WTC11 (cell line): ENCODE data around the gene PDE4B. TPM values are rescaled to one million over a fixed set of nuclear protein-coding genes. Genes with fewer than 3 reads are reported as not detected.

ENCODE experiments used
- ATAC-seq: fragments of 200-7000 bp; cut with Tn5 transposase; 2 replicates; pipeline ENCODE4 v1.10.0; 2021; ENCODE audit warnings: mild to moderate bottlenecking, moderate library complexity
- CTCF ChIA-PET: fragments of 300-600 bp; sonication (Branson Sonifier 250); formaldehyde crosslinking; loops from one replicate; lab custom pipeline; 2021; ENCODE audit warnings: antibody characterized with exemption; lab: Charles Lee
- POLR2A ChIA-PET: fragments of 350-600 bp; sonication (Branson Sonifier 250); formaldehyde crosslinking; loops from one replicate; lab custom pipeline; 2021; ENCODE audit warnings: antibody characterized with exemption; lab: Charles Lee
- DNase-seq: peaks from one replicate; pipeline ENCODE4 v3.0.0; 2021; ENCODE audit warnings: low spot score
- H3K27ac Mint-ChIP-seq: 2 replicates; pipeline ENCODE4 v1.8.0; 2021; ENCODE audit warnings: mixed read lengths
- H3K27me3 Mint-ChIP-seq: 2 replicates; pipeline ENCODE4 v1.8.0; 2021; ENCODE audit warnings: low read depth, mild to moderate bottlenecking, moderate library complexity, mixed read lengths
- H3K36me3 Mint-ChIP-seq: 2 replicates; pipeline ENCODE4 v1.8.0; 2021; ENCODE audit warnings: mixed read lengths
- H3K4me1 Mint-ChIP-seq: 2 replicates; pipeline ENCODE4 v1.8.0; 2022; ENCODE audit warnings: mixed read lengths
- H3K4me3 Mint-ChIP-seq: 2 replicates; pipeline ENCODE4 v1.8.0; 2021; ENCODE audit warnings: mild to moderate bottlenecking, moderate library complexity, mixed read lengths
- H3K9me3 Mint-ChIP-seq: 2 replicates; pipeline ENCODE4 v1.8.0; 2021; ENCODE audit warnings: mixed read lengths
- ATF1 ChIP-seq: sonication (generic); formaldehyde crosslinking; IDR thresholded peaks from 2 replicates; pipeline ENCODE4 v1.8.1; 2023; ENCODE audit warnings: mild to moderate bottlenecking, moderate library complexity, missing genetic modification reagents
- CREB1 ChIP-seq: sonication (generic); formaldehyde crosslinking; IDR thresholded peaks from 2 replicates; pipeline ENCODE4 v1.8.0; 2023; ENCODE audit warnings: mild to moderate bottlenecking, missing genetic modification reagents
- CTCF ChIP-seq: fragments of 200-600 bp; IDR thresholded peaks from 2 replicates; pipeline ENCODE4 v1.8.0; 2022; ENCODE audit warnings: antibody characterized with exemption
- ESRRA ChIP-seq: sonication (generic); formaldehyde crosslinking; IDR thresholded peaks from 2 replicates; pipeline ENCODE4 v1.8.1; 2022; ENCODE audit warnings: mild to moderate bottlenecking, missing genetic modification reagents, borderline replicate concordance
- GABPB1 ChIP-seq: sonication (generic); formaldehyde crosslinking; IDR thresholded peaks from 2 replicates; pipeline ENCODE4 v1.8.1; 2023; ENCODE audit warnings: mild to moderate bottlenecking, missing genetic modification reagents
- GTF2I ChIP-seq: fragments of 250-450 bp; sonication (Bioruptor Pico); conservative IDR thresholded peaks from 2 replicates; pipeline ENCODE4 v1.4.0; 2021; ENCODE audit warnings: mild to moderate bottlenecking
- JAZF1 ChIP-seq: fragments of 250-450 bp; sonication (Bioruptor Pico); IDR thresholded peaks from 2 replicates; pipeline ENCODE4 v1.9.0; 2021; ENCODE audit warnings: moderate library complexity, mild to moderate bottlenecking, inconsistent platforms
- NFYB ChIP-seq: sonication (generic); formaldehyde crosslinking; conservative IDR thresholded peaks from 2 replicates; pipeline ENCODE4 v1.8.0; 2022; ENCODE audit warnings: low read depth, missing genetic modification reagents
- NR1H2 ChIP-seq: sonication (generic); formaldehyde crosslinking; IDR thresholded peaks from 2 replicates; pipeline ENCODE4 v1.9.0; 2021; ENCODE audit warnings: mild to moderate bottlenecking, moderate library complexity, missing genetic modification reagents
- OVOL2 ChIP-seq: fragments of 250-450 bp; sonication (Bioruptor Pico); IDR thresholded peaks from 2 replicates; pipeline ENCODE4 v1.9.0; 2021; ENCODE audit warnings: mild to moderate bottlenecking, borderline replicate concordance
- PRRX2 ChIP-seq: fragments of 250-450 bp; sonication (Bioruptor Pico); IDR thresholded peaks from 2 replicates; pipeline ENCODE4 v1.8.0; 2021; ENCODE audit warnings: mild to moderate bottlenecking
- SP1 ChIP-seq: sonication (generic); formaldehyde crosslinking; conservative IDR thresholded peaks from 2 replicates; pipeline ENCODE4 v1.8.1; 2022; ENCODE audit warnings: missing genetic modification reagents
- USF1 ChIP-seq: sonication (generic); formaldehyde crosslinking; IDR thresholded peaks from 2 replicates; pipeline ENCODE4 v1.8.0; 2022; ENCODE audit warnings: mild to moderate bottlenecking, missing genetic modification reagents
- ZBTB21 ChIP-seq: sonication (generic); formaldehyde crosslinking; IDR thresholded peaks from 2 replicates; pipeline ENCODE4 v1.8.1; 2023; ENCODE audit warnings: mild to moderate bottlenecking, missing genetic modification reagents, borderline replicate concordance
- ZNF232 ChIP-seq: sonication (generic); formaldehyde crosslinking; IDR thresholded peaks from 2 replicates; pipeline ENCODE4 v1.8.0; 2022; ENCODE audit warnings: mild to moderate bottlenecking, missing genetic modification reagents
- ZNF281 ChIP-seq: sonication (generic); formaldehyde crosslinking; IDR thresholded peaks from 2 replicates; pipeline ENCODE4 v1.8.0; 2023; ENCODE audit warnings: mild to moderate bottlenecking, missing genetic modification reagents
- ZNF317 ChIP-seq: sonication (generic); formaldehyde crosslinking; IDR thresholded peaks from 2 replicates; pipeline ENCODE4 v1.8.1; 2023; ENCODE audit warnings: low read depth, mild to moderate bottlenecking, moderate library complexity, missing genetic modification reagents, borderline replicate concordance
- ZNF396 ChIP-seq: fragments of 250-450 bp; sonication (Bioruptor Pico); IDR thresholded peaks from 2 replicates; pipeline ENCODE4 v1.8.0; 2021; ENCODE audit warnings: mild to moderate bottlenecking, moderate library complexity, borderline replicate concordance
- total RNA-seq: library from RNA; stranded (reverse); gene quantifications from 3 replicates; pipeline ENCODE4 v1.2.3, GENCODE V29; 2021
- TF ChIP-seq, protein P1 (sequence below): sonication (generic); formaldehyde crosslinking; conservative IDR thresholded peaks from 2 replicates; pipeline ENCODE4 v1.8.1; 2023; ENCODE audit warnings: mild to moderate bottlenecking, low read depth, missing genetic modification reagents, moderate library complexity
- TF ChIP-seq, protein P2 (sequence below): fragments of 250-450 bp; sonication (Bioruptor Pico); conservative IDR thresholded peaks from 2 replicates; pipeline ENCODE4 v1.9.0; 2021; ENCODE audit warnings: mild to moderate bottlenecking

The PDE4B gene
- total RNA-seq, 1 experiment from 2014 or later, result 8.0 TPM

- TF ChIP-seq GABPB1 (CRISPR knock-in tag) (no peak), ZNF281 (CRISPR knock-in tag) (no peak)
Observed at GRCh38 chr1:66315671-66316070, 523.0 kb downstream of the PDE4B start (continued).

DNA sequence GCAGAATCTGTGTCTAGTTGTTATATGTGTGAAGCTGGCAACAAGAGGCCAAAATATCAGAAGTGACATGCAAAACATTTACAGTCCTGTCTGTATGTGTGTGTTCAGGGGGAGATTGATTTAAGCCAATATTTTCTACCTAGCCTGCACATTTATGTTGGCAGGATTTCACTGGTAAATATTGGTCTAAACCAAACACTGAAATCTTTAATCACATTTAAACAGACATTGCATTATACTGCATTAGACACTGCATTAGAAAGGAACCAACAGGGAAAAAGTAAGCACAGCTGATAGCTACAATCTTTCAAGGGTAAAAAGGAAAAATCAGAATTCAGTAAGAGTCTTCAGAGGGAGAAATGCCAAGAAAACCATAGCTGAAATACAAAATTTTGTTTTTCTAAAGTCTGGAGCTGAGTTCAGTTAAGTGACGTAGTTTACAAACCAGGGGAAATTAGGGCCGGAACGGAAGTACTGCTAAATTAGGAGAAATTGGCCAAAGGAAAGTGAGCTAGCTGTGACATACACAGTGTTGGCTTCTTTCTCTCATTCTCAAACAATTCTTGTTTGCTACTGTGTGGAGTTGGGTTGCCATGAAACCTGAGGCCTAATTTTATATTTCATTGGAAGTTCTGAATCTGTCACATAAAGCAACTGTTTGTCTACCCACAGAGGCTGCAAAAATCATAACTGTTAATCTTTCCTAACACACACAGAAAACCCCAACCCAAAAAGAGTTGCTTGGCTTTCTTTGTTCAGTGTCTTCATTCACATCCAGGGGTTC, 524.0 kb downstream of the PDE4B start:
- no peak overlapping the region for H3K4me3 Mint-ChIP-seq
- H3K27me3 Mint-ChIP-seq, result no peaks in the 10 kb centered on the region
- H3K27ac Mint-ChIP-seq, result no peak overlapping the region
- H3K36me3 Mint-ChIP-seq, result no peaks in the 10 kb centered on the region
- TF ChIP-seq CTCF (no peak), GTF2I (CRISPR knock-in tag) (no peak), ZNF317 (no peak), ZNF396 (CRISPR knock-in tag) (no peak), CREB1 (no peak), ESRRA (CRISPR knock-in tag) (no peak)
- TF ChIP-seq, protein P1, sequence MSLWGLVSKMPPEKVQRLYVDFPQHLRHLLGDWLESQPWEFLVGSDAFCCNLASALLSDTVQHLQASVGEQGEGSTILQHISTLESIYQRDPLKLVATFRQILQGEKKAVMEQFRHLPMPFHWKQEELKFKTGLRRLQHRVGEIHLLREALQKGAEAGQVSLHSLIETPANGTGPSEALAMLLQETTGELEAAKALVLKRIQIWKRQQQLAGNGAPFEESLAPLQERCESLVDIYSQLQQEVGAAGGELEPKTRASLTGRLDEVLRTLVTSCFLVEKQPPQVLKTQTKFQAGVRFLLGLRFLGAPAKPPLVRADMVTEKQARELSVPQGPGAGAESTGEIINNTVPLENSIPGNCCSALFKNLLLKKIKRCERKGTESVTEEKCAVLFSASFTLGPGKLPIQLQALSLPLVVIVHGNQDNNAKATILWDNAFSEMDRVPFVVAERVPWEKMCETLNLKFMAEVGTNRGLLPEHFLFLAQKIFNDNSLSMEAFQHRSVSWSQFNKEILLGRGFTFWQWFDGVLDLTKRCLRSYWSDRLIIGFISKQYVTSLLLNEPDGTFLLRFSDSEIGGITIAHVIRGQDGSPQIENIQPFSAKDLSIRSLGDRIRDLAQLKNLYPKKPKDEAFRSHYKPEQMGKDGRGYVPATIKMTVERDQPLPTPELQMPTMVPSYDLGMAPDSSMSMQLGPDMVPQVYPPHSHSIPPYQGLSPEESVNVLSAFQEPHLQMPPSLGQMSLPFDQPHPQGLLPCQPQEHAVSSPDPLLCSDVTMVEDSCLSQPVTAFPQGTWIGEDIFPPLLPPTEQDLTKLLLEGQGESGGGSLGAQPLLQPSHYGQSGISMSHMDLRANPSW, result no peak
- ATAC-seq, result no peak
- H3K4me1 Mint-ChIP-seq, result no peaks in the 10 kb centered on the region
- H3K9me3 Mint-ChIP-seq, result peaks cover 10% of the 10 kb centered on the region
- DNase-seq, result no peak
- ChIA-PET POLR2A (no interaction called here), CTCF (no interaction called here)

- ATAC-seq, result no peak
- CTCF ChIA-PET, result no interaction called here
- Mint-ChIP-seq H3K4me3 (no peak overlapping the region), H3K4me1 (no peaks in the 10 kb centered on the region), H3K9me3 (peaks cover 16% of the 10 kb centered on the region), H3K27ac (no peak overlapping the region), H3K27me3 (no peaks in the 10 kb centered on the region), H3K36me3 (no peaks in the 10 kb centered on the region)
- POLR2A ChIA-PET, result no interaction called here
- no peak for DNase-seq
- TF ChIP-seq SP1 (CRISPR knock-in tag) (no peak), NFYB (CRISPR knock-in tag) (no peak), JAZF1 (CRISPR knock-in tag) (no peak), PRRX2 (CRISPR knock-in tag) (no peak), ATF1 (CRISPR knock-in tag) (no peak), ZNF281 (CRISPR knock-in tag) (no peak), USF1 (no peak), OVOL2 (no peak), ZBTB21 (no peak), NR1H2 (CRISPR knock-in tag) (no peak), CREB1 (no peak), ZNF232 (CRISPR knock-in tag) (no peak)
- TF ChIP-seq, protein P2, sequence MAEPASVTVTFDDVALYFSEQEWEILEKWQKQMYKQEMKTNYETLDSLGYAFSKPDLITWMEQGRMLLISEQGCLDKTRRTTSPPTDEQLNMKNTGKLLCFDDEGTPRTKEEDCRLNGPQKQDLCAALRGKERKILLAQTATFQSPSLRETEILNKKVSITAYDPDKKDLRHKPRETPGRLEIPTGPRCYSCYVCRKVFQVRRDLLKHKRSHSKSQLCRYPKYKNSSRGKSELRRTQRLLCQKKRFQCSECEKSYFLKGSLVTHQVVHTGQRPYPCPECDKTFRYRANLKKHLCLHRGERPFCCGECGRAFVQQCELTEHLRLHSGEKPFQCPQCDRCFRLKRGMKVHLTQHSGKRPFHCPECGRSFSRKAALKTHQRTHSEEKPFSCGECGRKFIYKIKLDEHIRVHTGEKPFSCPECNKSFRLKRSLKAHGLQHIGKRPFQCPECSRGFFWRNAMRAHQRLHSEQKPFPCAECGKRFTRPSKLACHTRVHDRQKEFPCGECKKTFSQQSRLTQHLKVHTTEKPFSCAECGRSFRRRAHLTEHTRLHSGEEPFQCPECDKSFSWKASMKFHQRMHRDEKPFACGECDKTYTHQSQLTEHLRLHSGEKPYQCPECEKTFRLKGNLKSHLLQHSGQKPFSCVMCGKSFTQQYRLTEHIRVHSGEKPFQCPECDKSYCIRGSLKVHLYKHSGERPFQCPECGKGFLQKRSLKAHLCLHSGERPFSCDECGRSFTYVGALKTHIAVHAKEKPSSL (CRISPR knock-in tag), result no peak
Observed at GRCh38 chr1:66317248-66317515, 524.5 kb downstream of the PDE4B start.
